GM19463 (cell line): ENCODE measurements around the gene ZYG11A.
"Not testable (repeated sequence)": the region's sequence is repeated elsewhere in the genome, so short reads cannot be mapped to it uniquely, and the experiment has no call there.

Experiments
- ATAC-seq: cut with Tn5 transposase; IDR thresholded peaks from one replicate; pipeline ENCODE4 v1.9.1; 2021; ENCODE audit warnings: mild to moderate bottlenecking, moderate library complexity; ENCODE audit not compliant: unreplicated experiment

The ZYG11A gene

GRCh38 chr1:52842643-52843310 is at the start of gene ZYG11A:
Gene ZYG11A, plus strand, starts transcription at chr1:52842760. Its CDS starts 124 bp downstream, at chr1:52842884.
- ATAC-seq, result peak; percentile 93

- not testable (repeated sequence) for ATAC-seq
Measured at GRCh38 chr1:52793717-52794116, 48.8 kb upstream of the ZYG11A start.

- ATAC-seq, result no peak
Measured at GRCh38 chr1:52795464-52795863, 47.1 kb upstream of the ZYG11A start.

- ATAC-seq, result no peak
Measured at GRCh38 chr1:52798331-52798730, 44.2 kb upstream of the ZYG11A start.

- ATAC-seq, result no peak
Measured at GRCh38 chr1:52801011-52801410, 41.5 kb upstream of the ZYG11A start.

- not testable (repeated sequence) for ATAC-seq
Measured at GRCh38 chr1:52804083-52804482, 38.5 kb upstream of the ZYG11A start.

- ATAC-seq, result no peak
Measured at GRCh38 chr1:52814465-52814864, 28.1 kb upstream of the ZYG11A start.

GRCh38 chr1:52820830-52821229 is 21.7 kb upstream of the ZYG11A start:
- ATAC-seq, result not testable (repeated sequence)

- ATAC-seq, result no peak
Measured at GRCh38 chr1:52825868-52826267, 16.7 kb upstream of the ZYG11A start.

- ATAC-seq, result no peak
Measured at GRCh38 chr1:52834798-52835197, 7.8 kb upstream of the ZYG11A start.

- no peak for ATAC-seq
Measured at GRCh38 chr1:52836035-52836434, 6.5 kb upstream of the ZYG11A start.

- ATAC-seq, result not testable (repeated sequence)
Measured at GRCh38 chr1:52839175-52839574, 3.4 kb upstream of the ZYG11A start.

- ATAC-seq, result not testable (repeated sequence)
Measured at GRCh38 chr1:52845119-52845518, 2.6 kb downstream of the ZYG11A start.

- ATAC-seq, result no peak
Measured at GRCh38 chr1:52848423-52848822, 5.9 kb downstream of the ZYG11A start.

GRCh38 chr1:52850951-52851350 is 8.4 kb downstream of the ZYG11A start:
- ATAC-seq, result no peak

- ATAC-seq, result no peak
Measured at GRCh38 chr1:52852854-52853253, 10.3 kb downstream of the ZYG11A start.

- ATAC-seq, result no peak
Measured at GRCh38 chr1:52855584-52855983, 13.0 kb downstream of the ZYG11A start.

GRCh38 chr1:52856026-52856425 is 13.5 kb downstream of the ZYG11A start:
- no peak for ATAC-seq

- no peak for ATAC-seq
Measured at GRCh38 chr1:52857443-52857842, 14.9 kb downstream of the ZYG11A start.

- no peak for ATAC-seq
Measured at GRCh38 chr1:52862666-52863458, 20.3 kb downstream of the ZYG11A start.

- peak; percentile 90 for ATAC-seq
Measured at GRCh38 chr1:52867087-52867863, 24.7 kb downstream of the ZYG11A start.
